MG63 (cell line): ENCODE data around the gene TUT1. TPM values are rescaled to one million over a fixed set of nuclear protein-coding genes. Genes with fewer than 3 reads are reported as not detected.

Source experiments
- DNase-seq: peaks from one replicate; pipeline ENCODE4 v3.0.0-alpha.2; 2020
- H3K27me3 ChIP-seq: fragments of 250-450 bp; sonication (Bioruptor Pico); 2 replicates; pipeline ENCODE4 v1.5.1; 2020; ENCODE audit warnings: mild to moderate bottlenecking, moderate library complexity
- H3K36me3 ChIP-seq: fragments of 250-450 bp; sonication (Bioruptor Pico); 2 replicates; pipeline ENCODE4 v1.5.1; 2020; ENCODE audit warnings: mild to moderate bottlenecking, moderate library complexity
- H3K4me3 ChIP-seq: fragments of 250-450 bp; sonication (Bioruptor Pico); 2 replicates; pipeline ENCODE4 v1.5.1; 2020; ENCODE audit warnings: mild to moderate bottlenecking, moderate library complexity
- H3K9me3 ChIP-seq: fragments of 250-450 bp; sonication (Bioruptor Pico); 2 replicates; pipeline ENCODE4 v1.5.1; 2020; ENCODE audit warnings: mild to moderate bottlenecking, moderate library complexity
- total RNA-seq: library from RNA; depleted of rRNA; stranded (reverse); fragments of >200 nt; shearing (Covaris generic); gene quantifications from 2 replicates; pipeline ENCODE4 v1.2.3, GENCODE V29; 2014; ENCODE audit warnings: low replicate concordance; rRNA removed

Gene TUT1
- total RNA-seq, 1 experiment from 2014 or later = 20.3 TPM

DNA sequence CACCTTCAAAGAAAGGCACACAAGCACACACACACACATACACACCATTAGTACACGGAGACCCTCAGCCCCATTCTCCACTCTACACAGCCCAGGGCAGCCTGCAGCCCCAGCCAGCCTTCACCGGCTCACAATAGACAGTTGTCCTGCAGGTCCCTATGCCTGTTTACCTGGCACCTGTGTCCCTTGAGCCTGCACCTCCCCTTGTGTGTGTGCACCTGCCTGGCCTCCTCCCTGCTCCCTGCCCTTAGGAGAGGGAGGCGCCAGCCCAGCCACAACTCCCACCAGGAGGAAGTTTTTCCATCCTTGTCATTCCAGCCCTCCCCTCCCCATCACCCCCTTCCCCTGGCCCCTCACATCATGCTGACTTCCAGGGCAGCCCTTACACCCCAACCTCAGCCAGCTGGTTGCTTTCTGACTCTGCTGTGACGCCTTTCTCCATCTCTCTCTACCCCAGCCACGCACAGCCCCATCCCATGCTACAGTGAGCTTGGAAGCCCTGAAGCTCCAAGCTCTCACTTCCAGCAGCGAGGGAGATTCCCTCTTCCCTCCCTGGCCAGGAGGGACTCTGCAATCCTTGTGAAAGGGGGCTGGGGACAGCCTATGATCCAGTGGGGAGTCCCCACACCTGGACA lies 49.1 kb downstream of the TUT1 start:
- Histone ChIP-seq H3K9me3 (no peaks in the 10 kb centered on the region), H3K4me3 (peak overlapping the region; percentile 97), H3K27me3 (no peaks in the 10 kb centered on the region), H3K36me3 (peaks cover 51% of the 10 kb centered on the region)
- DNase-seq = no peak

DNA sequence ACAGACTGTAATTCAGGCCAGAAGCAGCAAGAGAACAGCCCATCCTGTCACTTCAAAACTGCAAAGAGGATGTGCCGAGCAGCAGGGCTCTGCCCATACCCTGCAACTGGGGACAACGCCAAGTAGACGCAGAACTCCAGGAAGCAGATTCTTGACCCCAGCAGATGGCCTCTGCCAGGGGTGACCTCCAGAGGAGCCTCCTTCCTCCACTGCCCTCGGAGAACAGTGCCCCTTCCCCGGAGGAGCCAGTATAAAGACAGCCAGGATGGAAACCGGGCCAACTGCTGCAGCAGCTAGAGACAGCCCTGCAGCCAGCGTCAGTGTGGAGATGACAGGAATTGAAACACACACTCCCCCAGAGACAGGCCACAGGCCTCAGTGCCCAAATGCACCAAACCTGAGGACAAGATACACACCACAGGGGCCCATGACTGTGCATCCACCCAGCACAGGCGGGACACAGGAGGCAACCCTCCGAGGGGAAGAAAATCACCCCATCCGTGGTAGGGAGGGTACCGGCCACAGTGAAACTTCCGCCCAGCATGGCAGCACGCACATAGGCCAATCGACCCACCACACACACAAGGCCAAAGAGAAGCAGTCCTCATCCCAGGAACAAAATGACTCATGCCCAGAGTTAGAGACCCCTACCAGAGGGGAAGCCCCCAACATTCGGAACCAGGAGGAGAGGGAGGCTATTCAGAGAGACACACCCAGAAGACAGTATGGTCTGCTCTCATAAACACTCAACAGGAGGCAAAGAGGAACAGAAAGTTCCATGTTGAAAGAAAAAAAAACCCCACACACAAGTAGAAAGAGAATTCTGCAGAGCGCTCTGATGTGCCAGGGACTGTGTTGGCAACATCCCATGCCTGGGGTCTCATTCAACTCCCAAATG lies 50.3 kb downstream of the TUT1 start:
- Histone ChIP-seq H3K9me3 (no peaks in the 10 kb centered on the region), H3K4me3 (no peak overlapping the region; the same call in 1 of the 2 replicates), H3K36me3 (peaks cover 58% of the 10 kb centered on the region), H3K27me3 (no peaks in the 10 kb centered on the region)
- peak; percentile 77 for DNase-seq

DNA sequence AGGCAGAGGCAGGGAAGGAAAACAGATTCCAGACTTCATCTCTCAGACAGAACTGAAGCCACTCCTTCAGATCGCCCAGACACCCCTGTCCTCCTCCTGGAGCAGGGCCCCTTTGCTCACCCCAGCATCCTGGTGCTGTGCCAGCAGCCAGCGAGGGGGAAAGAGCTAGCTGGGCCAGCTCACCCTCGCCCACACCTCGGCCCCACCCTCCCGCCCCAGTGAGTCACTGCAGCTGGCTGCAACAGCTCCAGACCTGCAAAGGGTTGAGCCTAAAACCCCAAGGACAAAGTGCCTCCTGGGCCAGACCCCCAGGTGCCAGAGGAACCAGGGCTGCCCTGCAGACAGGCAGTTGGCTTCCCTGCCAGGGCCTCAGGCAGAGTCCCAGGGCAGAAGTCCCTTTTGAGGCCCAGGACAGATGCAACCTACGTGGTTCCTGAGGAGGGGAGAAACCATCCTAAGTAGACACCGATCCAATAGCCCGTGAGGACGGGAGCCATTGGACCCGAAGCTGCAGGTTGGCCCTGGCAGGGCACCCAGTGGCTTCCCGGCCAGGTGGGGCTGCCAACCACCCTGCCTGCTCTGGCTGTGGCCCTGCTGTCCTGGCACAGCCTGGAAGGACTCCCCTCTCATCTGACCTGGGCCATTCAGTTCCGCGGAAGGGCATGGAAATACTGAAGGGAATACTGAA lies 51.9 kb downstream of the TUT1 start:
- H3K36me3 ChIP-seq = peaks cover 65% of the 10 kb centered on the region
- H3K27me3 ChIP-seq = no peaks in the 10 kb centered on the region
- DNase-seq = peak; percentile 97
- H3K9me3 ChIP-seq = no peaks in the 10 kb centered on the region
- H3K4me3 ChIP-seq = peak overlapping the region; percentile 20; the same call in 1 of the 2 replicates

DNA sequence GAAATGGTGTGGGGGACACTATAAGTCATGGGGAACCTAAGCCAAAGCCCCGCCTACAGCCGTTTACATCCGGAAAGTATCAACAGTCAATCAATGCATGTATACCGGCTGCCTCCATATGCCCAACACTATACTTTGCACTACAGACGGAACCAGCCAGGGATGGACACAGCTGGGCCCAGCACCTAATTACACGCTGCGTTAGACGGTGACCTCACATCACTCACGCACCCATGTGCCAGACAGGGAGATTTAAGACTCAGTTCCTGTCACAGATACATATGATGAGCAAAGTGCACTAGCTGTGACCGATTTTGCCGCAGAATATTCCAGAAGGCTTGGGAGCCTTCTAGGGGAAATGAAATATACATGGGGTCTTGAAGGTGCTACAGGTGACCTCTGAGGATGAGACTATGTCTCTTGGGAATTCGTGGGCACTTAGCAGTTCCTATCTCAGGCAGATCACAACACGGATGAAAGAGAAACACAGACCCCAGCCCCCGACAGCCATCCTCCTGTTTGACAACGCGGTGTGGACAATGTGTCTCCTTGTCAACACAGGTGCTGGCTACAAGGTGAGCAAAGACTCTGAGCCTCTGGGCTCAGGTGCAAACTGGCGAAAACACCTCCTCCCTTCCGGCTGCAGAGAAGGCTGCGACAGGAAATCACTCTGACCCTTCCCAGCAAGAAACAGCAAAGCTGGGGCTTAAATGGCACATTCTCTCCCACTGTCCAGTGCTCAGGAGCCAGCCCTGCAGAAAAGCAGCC lies 52.7 kb downstream of the TUT1 start:
- H3K27me3 ChIP-seq = no peaks in the 10 kb centered on the region
- DNase-seq = no peak
- H3K9me3 ChIP-seq = no peaks in the 10 kb centered on the region
- H3K36me3 ChIP-seq = peaks cover 68% of the 10 kb centered on the region
- H3K4me3 ChIP-seq = no peak overlapping the region

DNA sequence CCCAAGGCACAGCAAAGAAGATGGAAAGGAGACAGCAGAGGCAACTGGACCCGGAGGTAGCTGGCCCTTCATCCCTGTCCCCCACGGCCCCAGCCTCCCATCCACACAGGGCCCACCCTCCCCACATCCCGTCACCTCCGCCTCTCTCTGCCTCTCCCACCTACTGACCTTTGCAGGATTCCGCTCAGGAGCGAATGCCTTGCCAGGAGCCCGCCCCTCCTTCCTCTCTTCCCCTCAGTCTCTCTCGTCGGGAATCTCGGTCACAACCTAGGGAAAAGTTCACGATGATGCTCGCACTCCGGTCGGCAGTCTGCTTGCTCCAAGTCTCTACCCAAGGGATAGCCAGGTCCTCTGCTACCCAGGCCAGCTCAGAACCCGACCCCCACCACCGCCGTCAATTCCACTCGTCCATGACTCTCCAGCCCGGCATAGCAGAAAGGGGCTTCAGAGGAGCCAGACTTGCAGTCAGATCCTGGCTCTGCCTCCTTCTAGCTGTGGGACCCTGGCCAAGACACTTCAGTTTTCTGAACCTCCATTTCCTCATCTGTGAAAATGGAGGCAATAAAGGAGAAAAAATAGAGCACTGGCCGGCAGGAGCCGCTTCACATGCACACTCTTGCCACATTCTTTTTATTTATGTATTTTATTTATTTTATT lies 54.9 kb downstream of the TUT1 start:
- H3K27me3 ChIP-seq = no peaks in the 10 kb centered on the region
- H3K36me3 ChIP-seq = peaks cover 75% of the 10 kb centered on the region
- no peak overlapping the region for H3K4me3 ChIP-seq
- no peaks in the 10 kb centered on the region for H3K9me3 ChIP-seq
- DNase-seq = no peak

DNA sequence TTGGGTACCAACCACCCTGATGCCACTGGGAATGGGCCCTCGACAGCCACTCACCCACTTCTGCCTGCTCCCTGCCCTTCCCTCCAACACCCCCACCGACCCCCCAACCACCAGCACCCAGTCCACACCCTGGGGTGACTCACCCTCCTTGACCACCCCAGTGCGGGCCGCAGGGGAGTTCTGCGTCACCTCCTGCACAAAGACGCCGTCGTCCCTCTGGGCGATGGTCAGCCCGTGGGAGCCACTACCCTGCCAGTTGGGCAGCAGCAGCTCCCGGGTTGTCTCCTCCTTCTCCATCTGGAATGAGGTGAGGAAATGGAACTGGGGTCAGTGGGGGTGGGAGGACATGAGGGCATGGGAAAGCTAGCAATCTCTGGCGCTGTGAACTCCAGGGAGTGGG lies 55.5 kb downstream of the TUT1 start:
- H3K27me3 ChIP-seq = no peaks in the 10 kb centered on the region
- no peak overlapping the region for H3K4me3 ChIP-seq
- H3K36me3 ChIP-seq = peaks cover 80% of the 10 kb centered on the region
- no peak for DNase-seq
- no peaks in the 10 kb centered on the region for H3K9me3 ChIP-seq

DNA sequence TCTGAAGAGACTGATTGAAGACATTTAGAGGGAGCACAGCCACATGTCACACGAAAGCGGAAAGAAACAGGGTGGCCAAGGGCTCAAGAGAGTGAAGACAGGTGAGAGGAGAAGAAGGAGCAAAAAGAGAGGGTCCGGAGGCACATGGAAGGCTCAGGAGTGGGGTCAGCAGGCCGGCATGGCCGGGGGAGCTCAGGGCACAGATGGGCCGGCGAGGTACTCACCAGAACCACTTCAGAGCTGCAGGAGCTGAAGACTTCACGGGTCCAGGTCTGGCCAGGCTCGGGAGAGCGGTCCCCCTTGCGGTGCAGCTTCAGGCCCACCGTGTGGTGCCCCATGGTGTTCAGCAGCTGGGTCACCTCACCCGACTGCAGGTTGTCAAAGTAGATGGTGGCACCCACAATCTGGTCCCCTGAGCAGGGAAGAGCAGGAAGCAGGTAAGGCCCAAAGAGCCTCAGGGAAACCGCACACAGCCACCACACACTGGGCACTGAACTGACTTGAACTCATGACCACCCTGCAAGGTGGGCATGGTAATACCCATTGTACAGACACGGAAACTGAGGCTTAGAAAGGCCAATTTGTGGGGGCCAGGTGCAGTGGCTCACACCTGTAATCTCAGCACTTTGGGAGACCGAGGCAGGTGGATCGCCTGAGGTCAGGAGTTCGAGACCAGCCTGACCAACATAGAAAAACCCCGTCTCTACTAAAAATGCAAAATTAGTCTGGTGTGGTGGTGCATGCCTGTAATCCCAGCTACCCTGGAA lies 56.4 kb downstream of the TUT1 start:
- DNase-seq = no peak
- H3K27me3 ChIP-seq = no peaks in the 10 kb centered on the region
- H3K36me3 ChIP-seq = peaks cover 88% of the 10 kb centered on the region
- no peak overlapping the region for H3K4me3 ChIP-seq
- no peaks in the 10 kb centered on the region for H3K9me3 ChIP-seq

DNA sequence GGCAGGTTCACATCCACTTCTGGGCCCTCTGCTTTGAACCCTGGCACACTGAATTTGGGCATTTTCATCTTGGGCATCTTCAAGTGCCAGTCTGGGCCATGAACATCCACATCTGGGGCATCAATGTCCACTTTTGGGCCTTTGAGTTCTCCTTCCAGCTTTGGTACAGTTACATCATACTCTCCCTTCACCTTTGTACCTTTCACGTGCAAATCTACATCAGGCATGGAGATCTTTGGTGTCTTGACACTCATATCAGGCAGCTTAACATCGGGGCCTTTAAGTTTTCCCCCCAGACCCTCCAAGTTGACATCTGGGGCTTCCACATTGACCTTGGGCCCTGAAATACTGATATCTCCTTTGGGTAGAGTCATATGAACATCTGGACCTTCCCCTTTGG lies 59.2 kb downstream of the TUT1 start:
- H3K4me3 ChIP-seq = no peak overlapping the region
- H3K27me3 ChIP-seq = no peaks in the 10 kb centered on the region
- DNase-seq = no peak
- H3K36me3 ChIP-seq = peaks cover 88% of the 10 kb centered on the region
- H3K9me3 ChIP-seq = no peaks in the 10 kb centered on the region

Other genes with a start within 250 kb of the TUT1 start
- gene SCGB1A1, start 172.5 kb downstream of the TUT1 start, total RNA-seq = not detected in 2 replicates
- gene AHNAK, start 44.7 kb downstream of the TUT1 start, total RNA-seq = 110 and 122 TPM in 2 replicates
- 2,571 and 3,577 TPM in 2 replicates for gene EEF1G, start 17.6 kb downstream of the TUT1 start, total RNA-seq
- 84.9 and 117 TPM in 2 replicates for gene MTA2, start 10.3 kb upstream of the TUT1 start, total RNA-seq
- gene EML3, start 21.3 kb upstream of the TUT1 start, total RNA-seq = 18.1 and 20.9 TPM in 2 replicates
- gene ROM1, start 21.7 kb upstream of the TUT1 start, total RNA-seq = 2.5 and 8.5 TPM in 2 replicates
- 24.6 and 32.9 TPM in 2 replicates for gene B3GAT3, start 30.5 kb upstream of the TUT1 start, total RNA-seq
- gene GANAB, start 55.1 kb upstream of the TUT1 start, total RNA-seq = 496 and 667 TPM in 2 replicates
- 8.0 and 22.8 TPM in 2 replicates for gene INTS5, start 61.8 kb upstream of the TUT1 start, total RNA-seq
- 64.8 and 73.5 TPM in 2 replicates for gene C11orf98, start 73.7 kb upstream of the TUT1 start, total RNA-seq
- gene CSKMT, start 73.8 kb upstream of the TUT1 start, total RNA-seq = 10.9 and 14.9 TPM in 2 replicates
- 16.4 and 22.2 TPM in 2 replicates for gene UQCC3, start 80.2 kb upstream of the TUT1 start, total RNA-seq
- 4.7 and 9.8 TPM in 2 replicates for gene LBHD1, start 80.7 kb upstream of the TUT1 start, total RNA-seq
- gene UBXN1, start 87.5 kb upstream of the TUT1 start, total RNA-seq = 85.5 and 147 TPM in 2 replicates
- 1.4 and 2.3 TPM in 2 replicates for gene LRRN4CL, start 98.0 kb upstream of the TUT1 start, total RNA-seq
- 57.4 and 185 TPM in 2 replicates for gene BSCL2, start 115.9 kb upstream of the TUT1 start, total RNA-seq
- gene GNG3, start 116.2 kb upstream of the TUT1 start, total RNA-seq = not detected in 2 replicates
- gene HNRNPUL2, start 135.9 kb upstream of the TUT1 start, total RNA-seq = 2.1 and 4.5 TPM in 2 replicates
- 31.8 and 42.3 TPM in 2 replicates for gene TTC9C, start 137.0 kb upstream of the TUT1 start, total RNA-seq
- gene ZBTB3, start 162.6 kb upstream of the TUT1 start, total RNA-seq = 8.5 and 19.1 TPM in 2 replicates
- 77.9 and 85.4 TPM in 2 replicates for gene POLR2G, start 170.1 kb upstream of the TUT1 start, total RNA-seq
- 22.9 and 28.7 TPM in 2 replicates for gene TAF6L, start 179.9 kb upstream of the TUT1 start, total RNA-seq
- 27.5 and 46.6 TPM in 2 replicates for gene TMEM179B, start 195.9 kb upstream of the TUT1 start, total RNA-seq
- 13.8 and 32.0 TPM in 2 replicates for gene TMEM223, start 200.5 kb upstream of the TUT1 start, total RNA-seq
- gene NXF1, start 213.9 kb upstream of the TUT1 start, total RNA-seq = 5.4 and 15.6 TPM in 2 replicates
- 28.0 and 42.3 TPM in 2 replicates for gene STX5, start 240.5 kb upstream of the TUT1 start, total RNA-seq
- gene TEX54, start 241.3 kb upstream of the TUT1 start, total RNA-seq = not detected in 2 replicates
- 135 and 139 TPM in 2 replicates for gene WDR74, start 248.1 kb upstream of the TUT1 start, total RNA-seq